Liver (tissue), 9 donors: ENCODE measurements around the gene NLRP12. TPM values are rescaled to one million over a fixed set of nuclear protein-coding genes. Genes with fewer than 3 reads are reported as not detected.
A peak's percentile ranks its signal among the peaks of the same experiment; 100 is the strongest.

Source experiments
- DNase-seq: peaks from one replicate; pipeline ENCODE4 v3.0.0-alpha.2; 2017; ENCODE audit warnings: low spot score
- H3K27ac ChIP-seq, 2 donors: one replicate each; pipeline ENCODE4 v1.7.0; 2013; ENCODE audit warnings: inconsistent platforms in 2 of 2, low read length in 2 of 2, control low read depth in 1 of 2, low read depth in 1 of 2, mild to moderate bottlenecking in 1 of 2
- H3K27me3 ChIP-seq, 4 donors: one replicate each; pipeline versions ENCODE4 v1.6.1 to v1.7.0; 2013; ENCODE audit warnings: low read length in 3 of 4, inconsistent platforms in 1 of 4, mild to moderate bottlenecking in 1 of 4, moderate library complexity in 1 of 4; ENCODE audit not compliant: control insufficient read depth in 4 of 4, insufficient read depth in 4 of 4
- H3K36me3 ChIP-seq, 4 donors: one replicate each; pipeline versions ENCODE4 v1.6.1 to v1.7.0; 2013; ENCODE audit warnings: low read length in 3 of 4, mild to moderate bottlenecking in 3 of 4, low read depth in 1 of 4, moderate library complexity in 1 of 4; ENCODE audit not compliant: control insufficient read depth in 4 of 4, insufficient read depth in 3 of 4
- H3K4me1 ChIP-seq, 4 donors: one replicate each; pipeline versions ENCODE4 v1.6.1 to v1.7.0; 2013; ENCODE audit warnings: low read length in 3 of 4, mild to moderate bottlenecking in 3 of 4, moderate library complexity in 1 of 4; ENCODE audit not compliant: control insufficient read depth in 4 of 4, insufficient read depth in 4 of 4
- H3K4me3 ChIP-seq, 3 donors: one replicate each; pipeline versions ENCODE4 v1.6.1 to v1.7.0; 2013; ENCODE audit warnings: low read length in 3 of 3, control low read depth in 1 of 3, low read depth in 1 of 3, mild to moderate bottlenecking in 1 of 3
- H3K9ac ChIP-seq, 2 donors: one replicate each; pipeline ENCODE4 v1.7.0; 2013; ENCODE audit warnings: low read length in 2 of 2, mild to moderate bottlenecking in 2 of 2, moderate library complexity in 2 of 2, control low read depth in 1 of 2, low read depth in 1 of 2
- H3K9me3 ChIP-seq, 4 donors: one replicate each; pipeline versions ENCODE4 v1.6.1 to v1.7.0; 2013; ENCODE audit warnings: low read length in 3 of 4; ENCODE audit not compliant: control insufficient read depth in 4 of 4
- EGR1 ChIP-seq, 2 donors: IDR thresholded peaks; 2 replicates each; pipeline ENCODE4 v1.6.1; 2016 to 2018; ENCODE audit warnings: antibody characterized with exemption in 2 of 2, low read depth in 2 of 2
- FOXA1 ChIP-seq: IDR thresholded peaks from 2 replicates; pipeline ENCODE4 v1.6.1; 2016; ENCODE audit warnings: antibody characterized with exemption
- FOXA2 ChIP-seq: IDR thresholded peaks from 2 replicates; pipeline ENCODE4 v1.6.1; 2016; ENCODE audit warnings: antibody characterized with exemption
- GABPA ChIP-seq, 2 donors: IDR thresholded peaks in 1 of 2; conservative IDR thresholded peaks in 1 of 2; 2 replicates each; pipeline ENCODE4 v1.6.1; 2016; ENCODE audit warnings: antibody characterized with exemption in 2 of 2, mild to moderate bottlenecking in 1 of 2, moderate library complexity in 1 of 2
- HNF4A ChIP-seq, 2 donors: conservative IDR thresholded peaks; 2 replicates each; pipeline ENCODE4 v1.6.1; 2016; ENCODE audit warnings: antibody characterized with exemption in 2 of 2, mild to moderate bottlenecking in 2 of 2
- HNF4G ChIP-seq: IDR thresholded peaks from 2 replicates; pipeline ENCODE4 v1.6.1; 2016; ENCODE audit warnings: antibody characterized with exemption
- JUND ChIP-seq, 2 donors: IDR thresholded peaks; 2 replicates each; pipeline ENCODE4 v1.6.1; 2016; ENCODE audit warnings: antibody characterized with exemption in 2 of 2
- NR2F2 ChIP-seq: IDR thresholded peaks from 2 replicates; pipeline ENCODE4 v1.6.1; 2016; ENCODE audit warnings: antibody characterized with exemption
- RAD21 ChIP-seq, 2 donors: IDR thresholded peaks; 2 replicates each; pipeline ENCODE4 v1.6.1; 2016; ENCODE audit warnings: antibody characterized with exemption in 2 of 2, mild to moderate bottlenecking in 2 of 2
- RXRA ChIP-seq, 2 donors: IDR thresholded peaks; 2 replicates each; pipeline ENCODE4 v1.6.1; 2017 to 2018; ENCODE audit warnings: antibody characterized with exemption in 2 of 2, mild to moderate bottlenecking in 1 of 2
- SP1 ChIP-seq: IDR thresholded peaks from 2 replicates; pipeline ENCODE4 v1.6.1; 2018; ENCODE audit warnings: antibody characterized with exemption, mild to moderate bottlenecking
- TAF1 ChIP-seq: conservative IDR thresholded peaks from 2 replicates; pipeline ENCODE4 v1.6.1; 2016; ENCODE audit warnings: antibody characterized with exemption, mild to moderate bottlenecking
- YY1 ChIP-seq: IDR thresholded peaks from 2 replicates; pipeline ENCODE4 v1.6.1; 2016; ENCODE audit warnings: antibody characterized with exemption, mild to moderate bottlenecking
- WGBS: extraction: QIAGEN DNeasy Blood & Tissue Kit; methylation state at CpG from one replicate; pipeline ENCODE4 v1.1.7; 2013; 5-methylcytosine and 5-hydroxymethylcytosine counted together
- polyA plus RNA-seq, 2 donors: library from polyadenylated mRNA; stranded (reverse) in 1 of 2; unstranded in 1 of 2; fragments of 200-250 nt in 1 of 2; fragments of >200 nt in 1 of 2; fragmentation: Nextera tagmentation in 1 of 2; extraction: Ambion mirVana in 1 of 2; gene quantifications; one replicate each; pipeline versions ENCODE4 v1.2.1 to v1.2.3, GENCODE V29; 2013 to 2015
- total RNA-seq, 2 donors: library from RNA; depleted of rRNA; stranded (reverse); fragments of >200 nt; gene quantifications; one replicate each; pipeline ENCODE4 v1.2.3, GENCODE V29; 2014
- TF ChIP-seq, protein P1 (sequence below): fragments of 150-350 bp; IDR thresholded peaks from 2 replicates; pipeline ENCODE4 v1.5.1; 2017; ENCODE audit warnings: improper control_type of control experiment, low read depth, low read length; ENCODE audit not compliant: missing input control
- TF ChIP-seq, protein P2 (sequence below): IDR thresholded peaks from 2 replicates; pipeline ENCODE4 v1.6.1; 2016; ENCODE audit warnings: antibody characterized with exemption, mild to moderate bottlenecking
- TF ChIP-seq, protein P3 (sequence below): IDR thresholded peaks from 2 replicates; pipeline ENCODE4 v1.6.1; 2016; ENCODE audit warnings: antibody characterized with exemption
- TF ChIP-seq, protein P4 (sequence below): IDR thresholded peaks from 2 replicates; pipeline ENCODE4 v1.6.1; 2016; ENCODE audit warnings: antibody characterized with exemption
- TF ChIP-seq, protein P5 (sequence below): IDR thresholded peaks from 2 replicates; pipeline ENCODE4 v1.6.1; 2016; ENCODE audit warnings: antibody characterized with exemption
- donor health status: healthy.
- donor health status: healthy.
- donor health status: healthy.
- donor health status: healthy.
- donor health status: healthy.

NLRP12 gene
- total and polyA plus RNA-seq, 4 donors, result 0.10 to 1.8 (median 0.58) TPM

DNA sequence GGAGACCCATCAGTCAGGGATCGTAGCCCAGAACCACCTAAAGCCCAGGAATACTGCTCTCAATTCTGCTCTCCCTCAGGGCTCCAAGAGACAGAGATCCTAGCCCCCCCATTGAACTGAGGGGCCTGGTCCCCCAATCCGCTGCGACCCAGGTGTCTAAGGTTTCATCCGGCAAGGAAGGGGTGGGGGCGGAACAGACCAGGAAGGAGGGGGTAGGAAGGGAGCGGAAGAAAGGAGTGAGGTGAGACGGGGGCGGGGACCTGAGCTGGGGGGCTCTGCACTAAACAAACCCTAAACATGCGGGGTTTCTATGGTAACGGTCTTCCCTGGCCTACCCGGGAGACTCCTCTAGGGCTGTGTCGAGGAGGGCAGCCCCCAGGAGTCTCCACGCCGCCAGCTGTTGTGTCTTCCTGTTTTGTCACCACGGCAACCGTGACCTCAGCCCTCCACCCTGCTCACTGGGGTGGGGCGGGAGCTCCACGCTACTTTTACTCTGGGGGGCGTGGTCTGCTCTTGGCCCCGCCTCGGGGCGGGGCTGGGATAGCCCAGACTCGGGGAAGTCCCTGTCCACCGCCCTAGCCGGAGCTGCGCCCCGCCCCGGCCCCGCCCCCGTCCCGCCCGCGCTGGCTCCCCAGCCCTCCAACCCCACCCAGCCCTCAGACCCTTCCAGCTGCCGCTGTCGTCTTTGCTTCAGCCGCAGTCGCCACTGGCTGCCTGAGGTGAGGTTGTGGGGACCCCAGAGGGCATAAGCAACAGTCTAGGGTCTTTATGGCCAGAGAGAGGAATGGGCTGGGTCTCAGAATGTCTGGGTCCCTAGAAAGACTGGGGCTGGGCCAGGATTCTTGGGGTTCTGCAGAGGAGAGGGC is 43.3 kb upstream of the NLRP12 start, which contains the start of gene MYADM (continued):
- TF ChIP-seq HNF4A (conservative IDR thresholded peaks at IDR 0.05) (no peak), EGR1 (IDR thresholded peaks at IDR 0.05; ENCODE audit: low read depth in 2 of 2) (no peak), JUND (IDR thresholded peaks at IDR 0.05) (peak in 1 of 2 donors; percentile 24), FOXA1 (no peak), TAF1 (peak; percentile 30), RXRA (IDR thresholded peaks at IDR 0.05) (peak in 1 of 2 donors; percentile 13)

DNA sequence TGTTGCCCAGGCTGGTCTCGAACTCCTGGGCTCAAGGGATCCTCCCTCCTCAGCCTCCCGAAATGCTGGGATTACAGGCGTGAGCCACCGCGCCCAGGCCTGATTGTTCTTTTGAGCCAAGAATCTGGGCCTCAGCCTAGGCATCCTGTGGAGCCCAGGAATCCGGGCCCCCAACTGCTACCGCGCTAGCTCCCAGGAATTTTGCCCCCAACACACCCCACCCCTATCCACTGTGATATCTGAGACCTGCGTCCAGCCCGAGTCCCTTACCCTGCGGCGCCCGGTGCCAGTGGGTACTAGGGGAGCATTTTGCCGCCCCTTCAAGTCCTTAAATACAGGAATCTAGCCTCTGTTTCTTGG is 42.7 kb upstream of the NLRP12 start:
- no peak for DNase-seq
- H3K27me3 ChIP-seq, result no peaks in the 10 kb centered on the region
- no peaks in the 10 kb centered on the region for H3K36me3 ChIP-seq
- H3K4me1 ChIP-seq, result peaks cover 3 to 21% (median 13%) of the 10 kb centered on the region in 4 donors
- TF ChIP-seq HNF4A (conservative IDR thresholded peaks at IDR 0.05), result no peak
- TF ChIP-seq, protein P1, sequence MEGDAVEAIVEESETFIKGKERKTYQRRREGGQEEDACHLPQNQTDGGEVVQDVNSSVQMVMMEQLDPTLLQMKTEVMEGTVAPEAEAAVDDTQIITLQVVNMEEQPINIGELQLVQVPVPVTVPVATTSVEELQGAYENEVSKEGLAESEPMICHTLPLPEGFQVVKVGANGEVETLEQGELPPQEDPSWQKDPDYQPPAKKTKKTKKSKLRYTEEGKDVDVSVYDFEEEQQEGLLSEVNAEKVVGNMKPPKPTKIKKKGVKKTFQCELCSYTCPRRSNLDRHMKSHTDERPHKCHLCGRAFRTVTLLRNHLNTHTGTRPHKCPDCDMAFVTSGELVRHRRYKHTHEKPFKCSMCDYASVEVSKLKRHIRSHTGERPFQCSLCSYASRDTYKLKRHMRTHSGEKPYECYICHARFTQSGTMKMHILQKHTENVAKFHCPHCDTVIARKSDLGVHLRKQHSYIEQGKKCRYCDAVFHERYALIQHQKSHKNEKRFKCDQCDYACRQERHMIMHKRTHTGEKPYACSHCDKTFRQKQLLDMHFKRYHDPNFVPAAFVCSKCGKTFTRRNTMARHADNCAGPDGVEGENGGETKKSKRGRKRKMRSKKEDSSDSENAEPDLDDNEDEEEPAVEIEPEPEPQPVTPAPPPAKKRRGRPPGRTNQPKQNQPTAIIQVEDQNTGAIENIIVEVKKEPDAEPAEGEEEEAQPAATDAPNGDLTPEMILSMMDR, result no peak
- TF ChIP-seq RXRA (IDR thresholded peaks at IDR 0.05), result no peak
- TF ChIP-seq NR2F2, result no peak
- no peak for TF ChIP-seq SP1
- TF ChIP-seq, protein P2, sequence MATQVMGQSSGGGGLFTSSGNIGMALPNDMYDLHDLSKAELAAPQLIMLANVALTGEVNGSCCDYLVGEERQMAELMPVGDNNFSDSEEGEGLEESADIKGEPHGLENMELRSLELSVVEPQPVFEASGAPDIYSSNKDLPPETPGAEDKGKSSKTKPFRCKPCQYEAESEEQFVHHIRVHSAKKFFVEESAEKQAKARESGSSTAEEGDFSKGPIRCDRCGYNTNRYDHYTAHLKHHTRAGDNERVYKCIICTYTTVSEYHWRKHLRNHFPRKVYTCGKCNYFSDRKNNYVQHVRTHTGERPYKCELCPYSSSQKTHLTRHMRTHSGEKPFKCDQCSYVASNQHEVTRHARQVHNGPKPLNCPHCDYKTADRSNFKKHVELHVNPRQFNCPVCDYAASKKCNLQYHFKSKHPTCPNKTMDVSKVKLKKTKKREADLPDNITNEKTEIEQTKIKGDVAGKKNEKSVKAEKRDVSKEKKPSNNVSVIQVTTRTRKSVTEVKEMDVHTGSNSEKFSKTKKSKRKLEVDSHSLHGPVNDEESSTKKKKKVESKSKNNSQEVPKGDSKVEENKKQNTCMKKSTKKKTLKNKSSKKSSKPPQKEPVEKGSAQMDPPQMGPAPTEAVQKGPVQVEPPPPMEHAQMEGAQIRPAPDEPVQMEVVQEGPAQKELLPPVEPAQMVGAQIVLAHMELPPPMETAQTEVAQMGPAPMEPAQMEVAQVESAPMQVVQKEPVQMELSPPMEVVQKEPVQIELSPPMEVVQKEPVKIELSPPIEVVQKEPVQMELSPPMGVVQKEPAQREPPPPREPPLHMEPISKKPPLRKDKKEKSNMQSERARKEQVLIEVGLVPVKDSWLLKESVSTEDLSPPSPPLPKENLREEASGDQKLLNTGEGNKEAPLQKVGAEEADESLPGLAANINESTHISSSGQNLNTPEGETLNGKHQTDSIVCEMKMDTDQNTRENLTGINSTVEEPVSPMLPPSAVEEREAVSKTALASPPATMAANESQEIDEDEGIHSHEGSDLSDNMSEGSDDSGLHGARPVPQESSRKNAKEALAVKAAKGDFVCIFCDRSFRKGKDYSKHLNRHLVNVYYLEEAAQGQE, result no peak
- TF ChIP-seq, protein P3, sequence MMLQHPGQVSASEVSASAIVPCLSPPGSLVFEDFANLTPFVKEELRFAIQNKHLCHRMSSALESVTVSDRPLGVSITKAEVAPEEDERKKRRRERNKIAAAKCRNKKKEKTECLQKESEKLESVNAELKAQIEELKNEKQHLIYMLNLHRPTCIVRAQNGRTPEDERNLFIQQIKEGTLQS, result no peak
- TF ChIP-seq GABPA (IDR thresholded peaks at IDR 0.05 in 1 of 2, conservative IDR thresholded peaks at IDR 0.05 in 1 of 2), result no peak
- TF ChIP-seq FOXA1, result no peak
- TF ChIP-seq, protein P4, sequence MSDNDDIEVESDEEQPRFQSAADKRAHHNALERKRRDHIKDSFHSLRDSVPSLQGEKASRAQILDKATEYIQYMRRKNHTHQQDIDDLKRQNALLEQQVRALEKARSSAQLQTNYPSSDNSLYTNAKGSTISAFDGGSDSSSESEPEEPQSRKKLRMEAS, result no peak
- TF ChIP-seq RAD21 (IDR thresholded peaks at IDR 0.05), result no peak
- TF ChIP-seq TAF1, result no peak
- no peak for TF ChIP-seq YY1
- TF ChIP-seq JUND (IDR thresholded peaks at IDR 0.05), result no peak
- TF ChIP-seq EGR1 (IDR thresholded peaks at IDR 0.05; ENCODE audit: low read depth in 2 of 2), result no peak
- TF ChIP-seq HNF4G, result no peak
- TF ChIP-seq, protein P5, sequence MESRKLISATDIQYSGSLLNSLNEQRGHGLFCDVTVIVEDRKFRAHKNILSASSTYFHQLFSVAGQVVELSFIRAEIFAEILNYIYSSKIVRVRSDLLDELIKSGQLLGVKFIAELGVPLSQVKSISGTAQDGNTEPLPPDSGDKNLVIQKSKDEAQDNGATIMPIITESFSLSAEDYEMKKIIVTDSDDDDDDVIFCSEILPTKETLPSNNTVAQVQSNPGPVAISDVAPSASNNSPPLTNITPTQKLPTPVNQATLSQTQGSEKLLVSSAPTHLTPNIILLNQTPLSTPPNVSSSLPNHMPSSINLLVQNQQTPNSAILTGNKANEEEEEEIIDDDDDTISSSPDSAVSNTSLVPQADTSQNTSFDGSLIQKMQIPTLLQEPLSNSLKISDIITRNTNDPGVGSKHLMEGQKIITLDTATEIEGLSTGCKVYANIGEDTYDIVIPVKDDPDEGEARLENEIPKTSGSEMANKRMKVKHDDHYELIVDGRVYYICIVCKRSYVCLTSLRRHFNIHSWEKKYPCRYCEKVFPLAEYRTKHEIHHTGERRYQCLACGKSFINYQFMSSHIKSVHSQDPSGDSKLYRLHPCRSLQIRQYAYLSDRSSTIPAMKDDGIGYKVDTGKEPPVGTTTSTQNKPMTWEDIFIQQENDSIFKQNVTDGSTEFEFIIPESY, result no peak
- no peak for TF ChIP-seq FOXA2
- peak overlapping the region; percentile 49 to 76 for H3K27ac ChIP-seq
- WGBS, result 67% methylated on average over 14 of the region's 14 CpGs
- peak overlapping the region in 1 of 2 donors; percentile 14 for H3K9ac ChIP-seq
- H3K4me3 ChIP-seq, result no peak overlapping the region
- H3K9me3 ChIP-seq, result no peaks in the 10 kb centered on the region
